HCT116 (cell line): Measurements from ENCODE around the gene KDM7A. TPM values are rescaled to one million over a fixed set of nuclear protein-coding genes. Genes with fewer than 3 reads are reported as not detected.
A peak's percentile ranks its signal among the peaks of the same experiment; 100 is the strongest.

Source experiments
- ATAC-seq: fragments of 200-7000 bp; cut with Tn5 transposase; 2 replicates; pipeline ENCODE4 v1.9.1; 2020; ENCODE audit warnings: mild to moderate bottlenecking, moderate library complexity
- BruUV-seq: library from RNA; stranded (reverse); fragments of 400-500 nt; replicated peaks from 2 replicates; lab custom pipeline; 2021; lab: Mats Ljungman, UMichigan
- CTCF ChIA-PET: fragments of 300-600 bp; sonication (Branson Sonifier 250); formaldehyde crosslinking; loops from one replicate; lab custom pipeline; 2021; ENCODE audit warnings: antibody characterized with exemption; lab: Charles Lee
- POLR2A ChIA-PET: fragments of 300-600, 350-600 bp; sonication (Branson Sonifier 250); formaldehyde crosslinking; loops from one replicate; lab custom pipeline; 2021; ENCODE audit warnings: antibody characterized with exemption; lab: Charles Lee
- RAD21 ChIA-PET, 2 experiments: fragments of 300-600 bp; sonication (Branson Sonifier 250); formaldehyde crosslinking; loops; one replicate each; lab custom pipeline; 2023; ENCODE audit warnings: low total read pairs in 2 of 2; ENCODE audit not compliant: uncharacterized antibody in 2 of 2, unreplicated experiment in 2 of 2, low non-redundant PET in 1 of 2; lab: Charles Lee
- DNase-seq: peaks from one replicate; pipeline ENCODE4 v3.0.0-alpha.2; 2010; ENCODE audit warnings: low read depth, low spot score
- H2AFZ ChIP-seq: fragments of 200-600 bp; shearing (Covaris generic), sonication (generic); 2 replicates; pipeline ENCODE4 v1.6.1; 2017; ENCODE audit warnings: low read depth, mixed run types, mixed read lengths, antibody characterized with exemption, low read length; ENCODE audit not compliant: poor library complexity, severe bottlenecking
- H3K27ac ChIP-seq: 2 replicates; pipeline ENCODE4 v1.5.1; 2012; ENCODE audit warnings: low read depth, low read length
- H3K27me3 ChIP-seq: fragments of 200-600 bp; sonication (generic); 2 replicates; pipeline ENCODE4 v1.6.1; 2016; ENCODE audit warnings: mixed run types, low read length, mixed read lengths; ENCODE audit not compliant: insufficient read depth
- H3K36me3 ChIP-seq, 2 experiments: fragments of 200-500 bp in 1 of 2; fragments of 200-600 bp in 1 of 2; sonication (Bioruptor generic) in 1 of 2; sonication (generic) in 1 of 2; 2 replicates each; pipeline versions ENCODE4 v1.5.1 to v1.6.1; 2014 to 2016; ENCODE audit warnings: low read length in 2 of 2, inconsistent platforms in 1 of 2, mixed read lengths in 1 of 2, mixed run types in 1 of 2; ENCODE audit not compliant: insufficient read depth in 2 of 2, control insufficient read depth in 1 of 2
- H3K4me1 ChIP-seq, 2 experiments: fragments of 200-600 bp in 1 of 2; sonication (generic) in 1 of 2; 2 replicates each; pipeline versions ENCODE4 v1.5.1 to v1.6.1; 2012 to 2017; ENCODE audit warnings: low read length in 2 of 2, inconsistent platforms in 1 of 2, mild to moderate bottlenecking in 1 of 2, mixed read lengths in 1 of 2, mixed run types in 1 of 2, moderate library complexity in 1 of 2; ENCODE audit not compliant: insufficient read depth in 2 of 2, control insufficient read depth in 1 of 2
- H3K4me2 ChIP-seq: fragments of 200-600 bp; sonication (generic); 2 replicates; pipeline ENCODE4 v1.6.1; 2017; ENCODE audit warnings: mixed run types, low read length, mixed read lengths
- H3K4me3 ChIP-seq, 2 experiments: fragments of 200-600 bp in 1 of 2; sonication (generic) in 1 of 2; replicated peaks in 1 of 2; 2 replicates each; pipeline ENCODE4 v1.5.1; 2011 to 2016; ENCODE audit warnings: low read length in 2 of 2, control low read depth in 1 of 2, low read depth in 1 of 2, mild to moderate bottlenecking in 1 of 2, mixed read lengths in 1 of 2, mixed run types in 1 of 2
- H3K79me2 ChIP-seq: fragments of 200-600 bp; sonication (generic); 2 replicates; pipeline ENCODE4 v1.6.1; 2017; ENCODE audit warnings: mild to moderate bottlenecking, mixed run types, low read length, moderate library complexity, mixed read lengths; ENCODE audit not compliant: insufficient read depth
- H3K9ac ChIP-seq: fragments of 200-600 bp; sonication (generic); 2 replicates; pipeline ENCODE4 v1.6.1; 2016; ENCODE audit warnings: low read length, mixed read lengths
- H3K9me2 ChIP-seq: fragments of 200-600 bp; sonication (generic), shearing (Covaris generic); 2 replicates; pipeline ENCODE4 v1.6.1; 2017; ENCODE audit warnings: mixed run types, mild to moderate bottlenecking, moderate library complexity; ENCODE audit not compliant: insufficient read depth
- H3K9me3 ChIP-seq, 2 experiments: fragments of 200-500 bp in 1 of 2; fragments of 200-600 bp in 1 of 2; sonication (Bioruptor generic) in 1 of 2; sonication (generic) in 1 of 2; 2 replicates each; pipeline ENCODE4 v1.6.1; 2014 to 2017; ENCODE audit warnings: low read length in 2 of 2, mixed read lengths in 2 of 2, inconsistent platforms in 1 of 2, low read depth in 1 of 2, mild to moderate bottlenecking in 1 of 2, mixed run types in 1 of 2, moderate library complexity in 1 of 2; ENCODE audit not compliant: control insufficient read depth in 1 of 2, insufficient read depth in 1 of 2
- H4K20me1 ChIP-seq: fragments of 200-600 bp; sonication (generic), shearing (Covaris generic); 2 replicates; pipeline ENCODE4 v1.6.1; 2017; ENCODE audit warnings: mixed run types, mild to moderate bottlenecking, moderate library complexity; ENCODE audit not compliant: insufficient read depth
- CBX3 ChIP-seq: IDR thresholded peaks from 2 replicates; pipeline ENCODE4 v1.6.1; 2012; ENCODE audit warnings: low read depth
- EGR1 ChIP-seq: IDR thresholded peaks from 2 replicates; pipeline ENCODE4 v1.6.1; 2012; ENCODE audit warnings: low read depth
- EZH2 ChIP-seq: fragments of 200-600 bp; sonication (generic); IDR thresholded peaks from 2 replicates; pipeline ENCODE4 v1.6.1; 2017; ENCODE audit warnings: antibody characterized with exemption, mixed run types
- EZH2phosphoT487 ChIP-seq: fragments of 200-600 bp; IDR thresholded peaks from 2 replicates; pipeline ENCODE4 v1.6.1; 2018; ENCODE audit warnings: antibody characterized with exemption, borderline replicate concordance
- FOSL1 ChIP-seq: IDR thresholded peaks from 2 replicates; pipeline ENCODE4 v1.6.1; 2012; ENCODE audit warnings: low read depth
- JUND ChIP-seq: IDR thresholded peaks from 2 replicates; pipeline ENCODE4 v1.6.1; 2012
- MAX ChIP-seq: IDR thresholded peaks from 2 replicates; pipeline ENCODE4 v1.6.1; 2012
- POLR2AphosphoS5 ChIP-seq: IDR thresholded peaks from 2 replicates; pipeline ENCODE4 v1.6.1; 2011; ENCODE audit warnings: mild to moderate bottlenecking, low read depth, low read length, moderate library complexity
- RAD21 ChIP-seq: IDR thresholded peaks from 2 replicates; pipeline ENCODE4 v1.6.1; 2012; ENCODE audit warnings: low read depth, mild to moderate bottlenecking
- SIN3A ChIP-seq: IDR thresholded peaks from 2 replicates; pipeline ENCODE4 v1.6.1; 2012; ENCODE audit warnings: low read depth
- SP1 ChIP-seq: IDR thresholded peaks from 2 replicates; pipeline ENCODE4 v1.6.1; 2012; ENCODE audit warnings: low read depth
- TCF7L2 ChIP-seq: IDR thresholded peaks from 2 replicates; pipeline ENCODE4 v1.7.0; 2011; ENCODE audit warnings: borderline replicate concordance, inconsistent platforms; ENCODE audit not compliant: insufficient read depth, insufficient read length; ENCODE audit errors: extremely low read depth
- ZFX ChIP-seq: fragments of 450-650 bp; IDR thresholded peaks from 2 replicates; pipeline ENCODE4 v1.6.1; 2017
- ZNF274 ChIP-seq: fragments of 200-500 bp; sonication (Bioruptor generic); IDR thresholded peaks from 2 replicates; pipeline ENCODE4 v1.6.1; 2014; ENCODE audit warnings: mild to moderate bottlenecking, low read depth, low read length, inconsistent platforms
- intact Hi-C: fragments of 100-400 bp; cut with micrococcal nuclease; formaldehyde crosslinking; loops from 2 replicates; pipeline ENCODE4 v1.10.0; 2022
- total RNA-seq: library from RNA; stranded (reverse); gene quantifications from one replicate; pipeline ENCODE4 v1.2.1, GENCODE V29; 2021; ENCODE audit not compliant: unreplicated experiment
- TF ChIP-seq, protein P1 (sequence below), 3 experiments: fragments of 200-600 bp in 1 of 3; sonication (generic) in 1 of 3; IDR thresholded peaks in 2 of 3; conservative IDR thresholded peaks in 1 of 3; 2 replicates each; pipeline ENCODE4 v1.5.1; 2012 to 2017; ENCODE audit warnings: low read depth in 2 of 3, low read length in 2 of 3, antibody characterized with exemption in 1 of 3, borderline replicate concordance in 1 of 3, control low read depth in 1 of 3, mild to moderate bottlenecking in 1 of 3, mixed read lengths in 1 of 3, mixed run types in 1 of 3, moderate library complexity in 1 of 3; ENCODE audit not compliant: insufficient read depth in 1 of 3
- TF ChIP-seq, protein P2 (sequence below): IDR thresholded peaks from 2 replicates; pipeline ENCODE4 v1.6.1; 2012

The KDM7A gene
- total RNA-seq, 1 experiment from 2014 or later, result 11.6 TPM

GRCh38 chr7:140067052-140067451 is 109.7 kb downstream of the KDM7A start:
- ATAC-seq (no peak), DNase-seq (no peak)
- Histone ChIP-seq H4K20me1 (no peaks in the 10 kb centered on the region), H3K4me2 (no peak overlapping the region), H3K27ac (no peak overlapping the region), H3K9me3 (peaks cover 0 to 9% of the 10 kb centered on the region in 2 experiments; a peak in 1 of 4 replicates), H2AFZ (no peak overlapping the region), H3K27me3 (no peaks in the 10 kb centered on the region), H3K9me2 (no peaks in the 10 kb centered on the region), H3K79me2 (peaks cover under 1% of the 10 kb centered on the region; the same call in 1 of the 2 replicates), H3K4me1 (peaks cover 6 to 15% of the 10 kb centered on the region in 2 experiments; a peak in 3 of 4 replicates), H3K36me3 (no peaks in the 10 kb centered on the region), H3K4me3 (no peak overlapping the region), H3K9ac (no peak overlapping the region)
- ChIA-PET CTCF (no interaction called here), POLR2A (no interaction called here), RAD21 (no interaction called here)
- intact Hi-C loops, result no loop called here
- no peak for TF ChIP-seq CBX3
- no TSS peak for BruUV-seq

DNA sequence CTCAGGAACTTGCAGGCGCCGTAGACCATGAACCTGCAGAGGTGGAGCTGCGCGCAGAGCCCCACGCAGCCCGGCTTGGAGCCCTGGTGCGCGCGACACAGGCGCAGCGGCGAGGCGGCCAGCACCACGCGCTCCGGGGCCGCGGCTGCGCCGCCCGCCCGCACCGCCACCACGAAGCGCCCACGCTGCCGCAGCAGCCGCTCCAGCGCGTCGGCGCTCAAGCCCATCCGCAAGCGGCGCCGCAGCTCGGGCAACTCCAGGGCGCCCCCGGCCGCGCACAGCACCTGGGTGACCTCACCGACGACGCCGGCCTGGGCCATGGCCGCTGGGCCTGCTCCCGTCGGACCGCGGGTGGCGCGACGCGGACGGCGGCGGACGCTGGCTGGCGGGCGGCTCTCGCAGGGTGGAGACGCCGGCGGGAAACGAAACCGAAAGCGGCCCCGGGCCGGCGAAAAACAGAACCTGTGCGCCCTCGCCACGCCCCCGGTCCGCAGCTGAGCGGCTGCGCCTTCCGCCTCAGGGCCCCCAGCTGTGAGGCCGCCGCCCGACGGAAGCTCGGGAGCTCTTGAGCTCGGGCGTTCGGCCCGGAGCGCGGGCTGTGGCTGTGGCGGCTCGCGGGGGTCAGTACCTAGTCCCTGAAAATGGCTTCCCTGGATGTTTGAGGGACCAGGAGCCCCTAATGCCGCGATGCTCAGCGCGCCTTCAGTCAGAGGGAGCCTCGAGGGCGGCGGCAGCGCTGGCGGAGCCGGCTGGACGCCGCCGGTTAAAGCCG is 114.1 kb downstream of the KDM7A start, which contains the start of gene PARP12:
TSS of gene PARP12 (minus strand) at position 424 of the 772 bp plus-strand sequence. CDS start at position 320, 104 bp downstream.
- ATAC-seq (peak; percentile 70), DNase-seq (no peak)
- Histone ChIP-seq H3K4me1 (peaks cover 25 to 54% of the 10 kb centered on the region in 2 experiments), H3K9me3 (peaks cover 0 to 9% of the 10 kb centered on the region in 2 experiments; a peak in 1 of 4 replicates), H3K27ac (peak within 1 kb of the TSS; percentile 63), H3K36me3 (0 out of 4 replicates have a peak, but pooled peaks cover 0 to 1% of the 10 kb centered on the region in 2 experiments), H3K9ac (peak within 1 kb of the TSS; percentile 66), H3K9me2 (no peaks in the 10 kb centered on the region), H3K4me3 (peak within 1 kb of the TSS; percentile 52 to 67), H3K4me2 (peak within 1 kb of the TSS; percentile 92), H4K20me1 (no peaks in the 10 kb centered on the region), H2AFZ (peak within 1 kb of the TSS; percentile 79), H3K79me2 (peaks cover 10% of the 10 kb centered on the region; the same call in 1 of the 2 replicates), H3K27me3 (no peaks in the 10 kb centered on the region)
- intact Hi-C loops, result loop anchor here (5.0 kb wide), 1 partner anchor 115 kb away; the partner anchor contains the start of gene KDM7A
- no TSS peak for BruUV-seq
- ChIA-PET CTCF (no interaction called here), POLR2A (interaction anchor here (0.6 kb wide), 1 partner anchor 85 kb away, joined by 3 read pairs; no protein-coding TSS in a partner anchor), RAD21 (no interaction called here)
- TF ChIP-seq ZNF274, result no peak
- peak; percentile 46; the same call in 1 of the 2 replicates for TF ChIP-seq MAX
- TF ChIP-seq, protein P1, sequence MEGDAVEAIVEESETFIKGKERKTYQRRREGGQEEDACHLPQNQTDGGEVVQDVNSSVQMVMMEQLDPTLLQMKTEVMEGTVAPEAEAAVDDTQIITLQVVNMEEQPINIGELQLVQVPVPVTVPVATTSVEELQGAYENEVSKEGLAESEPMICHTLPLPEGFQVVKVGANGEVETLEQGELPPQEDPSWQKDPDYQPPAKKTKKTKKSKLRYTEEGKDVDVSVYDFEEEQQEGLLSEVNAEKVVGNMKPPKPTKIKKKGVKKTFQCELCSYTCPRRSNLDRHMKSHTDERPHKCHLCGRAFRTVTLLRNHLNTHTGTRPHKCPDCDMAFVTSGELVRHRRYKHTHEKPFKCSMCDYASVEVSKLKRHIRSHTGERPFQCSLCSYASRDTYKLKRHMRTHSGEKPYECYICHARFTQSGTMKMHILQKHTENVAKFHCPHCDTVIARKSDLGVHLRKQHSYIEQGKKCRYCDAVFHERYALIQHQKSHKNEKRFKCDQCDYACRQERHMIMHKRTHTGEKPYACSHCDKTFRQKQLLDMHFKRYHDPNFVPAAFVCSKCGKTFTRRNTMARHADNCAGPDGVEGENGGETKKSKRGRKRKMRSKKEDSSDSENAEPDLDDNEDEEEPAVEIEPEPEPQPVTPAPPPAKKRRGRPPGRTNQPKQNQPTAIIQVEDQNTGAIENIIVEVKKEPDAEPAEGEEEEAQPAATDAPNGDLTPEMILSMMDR (IDR thresholded peaks at IDR 0.05 in 2 of 3, conservative IDR thresholded peaks at IDR 0.05 in 1 of 3; ENCODE audit: borderline replicate concordance in 1 of 3, insufficient read depth in 1 of 3, low read depth in 2 of 3, low read length in 2 of 3), result no peak
- peak; percentile 58; the same call in 1 of the 2 replicates for TF ChIP-seq SIN3A
- TF ChIP-seq ZFX, result peak; percentile 95
- 0 out of 2 replicates have a peak, but pooled peaks have one; percentile 10 for TF ChIP-seq EGR1
- TF ChIP-seq TCF7L2, result peak; percentile 59
- TF ChIP-seq JUND, result no peak
- TF ChIP-seq RAD21, result no peak
- TF ChIP-seq, protein P2, sequence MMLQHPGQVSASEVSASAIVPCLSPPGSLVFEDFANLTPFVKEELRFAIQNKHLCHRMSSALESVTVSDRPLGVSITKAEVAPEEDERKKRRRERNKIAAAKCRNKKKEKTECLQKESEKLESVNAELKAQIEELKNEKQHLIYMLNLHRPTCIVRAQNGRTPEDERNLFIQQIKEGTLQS, result no peak
- TF ChIP-seq FOSL1, result no peak
- no peak for TF ChIP-seq SP1
- no peak for TF ChIP-seq EZH2phosphoT487
- TF ChIP-seq POLR2AphosphoS5, result peak; percentile 49; the same call in 1 of the 2 replicates
- no peak for TF ChIP-seq EZH2
